Measurements from ENCODE around the gene TMPRSS15.

GRCh38 chr21:18298228-18298627 is 105.4 kb downstream of the TMPRSS15 start:
- no peak for TF ChIP-seq CTCF (optimal IDR thresholded peaks at IDR 0.05 in 1 of 3, IDR thresholded peaks at IDR 0.05 in 1 of 3, conservative IDR thresholded peaks at IDR 0.05 in 1 of 3; ENCODE audit: extremely low read depth in 1 of 3, insufficient read depth in 2 of 3, low read length in 3 of 3)
- TF ChIP-seq EZH2 (IDR thresholded peaks at IDR 0.05; ENCODE audit: low read length), result no peak

Measured in keratinocyte (primary cell).